Activated B cell treated with CpG ODN at 0.5 μM for 24 hours (primary cell): ENCODE measurements around the gene SLC26A3. TPM values are rescaled to one million over a fixed set of nuclear protein-coding genes. Genes with fewer than 3 reads are reported as not detected.

Experiments used
- ATAC-seq: fragments of 200-7000 bp; cut with Tn5 transposase; one replicate; pipeline ENCODE4 v1.10.0; 2021; ENCODE audit warnings: low read depth, mild to moderate bottlenecking, moderate library complexity
- CTCF ChIA-PET: fragments of 350-600 bp; sonication (Branson Sonifier 250); formaldehyde crosslinking; loops from one replicate; lab custom pipeline; 2021; ENCODE audit warnings: antibody characterized with exemption; lab: Charles Lee
- POLR2A ChIA-PET: fragments of 350-600 bp; sonication (Branson Sonifier 250); formaldehyde crosslinking; loops from one replicate; lab custom pipeline; 2021; ENCODE audit warnings: antibody characterized with exemption; lab: Charles Lee
- DNase-seq: peaks from one replicate; pipeline ENCODE4 v3.0.0; 2022
- H3K27ac Mint-ChIP-seq: one replicate; pipeline ENCODE4 v1.8.0; 2020; ENCODE audit warnings: mixed read lengths
- H3K27me3 Mint-ChIP-seq: one replicate; pipeline ENCODE4 v1.8.0; 2021; ENCODE audit warnings: mixed read lengths
- H3K36me3 Mint-ChIP-seq: one replicate; pipeline ENCODE4 v1.8.0; 2021; ENCODE audit warnings: low read depth, mixed read lengths
- H3K4me1 Mint-ChIP-seq: one replicate; pipeline ENCODE4 v1.8.0; 2021; ENCODE audit warnings: mixed read lengths
- H3K4me3 Mint-ChIP-seq: one replicate; pipeline ENCODE4 v1.8.0; 2020; ENCODE audit warnings: mild to moderate bottlenecking, mixed read lengths
- H3K9me3 Mint-ChIP-seq: one replicate; pipeline ENCODE4 v1.8.0; 2020; ENCODE audit warnings: mixed read lengths
- intact Hi-C: fragments of 100-400 bp; cut with micrococcal nuclease; formaldehyde crosslinking; loops from one replicate; pipeline ENCODE4 v1.15.1; 2024
- total RNA-seq: library from RNA; stranded (reverse); gene quantifications from 2 replicates; pipeline ENCODE4 v1.2.3, GENCODE V29; 2022
- TF ChIP-seq, protein P1 (sequence below): fragments of 200-600 bp; IDR thresholded peaks from one replicate; pipeline ENCODE4 v1.8.0; 2022; ENCODE audit warnings: antibody characterized with exemption, mild to moderate bottlenecking

Gene SLC26A3
- total RNA-seq, 1 donor from 2014 or later = not detected

DNA sequence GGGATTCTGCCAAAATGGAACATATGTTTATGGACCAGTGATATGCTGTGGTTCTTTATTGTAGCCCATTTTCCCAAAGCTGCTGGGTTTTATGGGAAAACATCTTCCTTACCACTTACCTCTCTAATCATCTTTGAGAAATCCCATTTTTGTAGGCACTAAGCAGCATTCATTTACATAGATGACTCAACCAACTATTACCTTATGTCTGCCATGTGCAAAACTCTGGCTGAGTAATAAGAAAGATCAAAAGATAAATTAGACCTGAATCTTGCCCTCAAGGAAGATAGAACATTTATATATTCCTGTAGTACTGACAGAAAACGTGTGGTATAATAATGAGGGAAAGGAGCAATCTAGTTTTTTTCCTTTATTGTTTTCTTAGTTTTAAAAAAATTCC lies 34.8 kb downstream of the SLC26A3 start:
- no peak overlapping the region for H3K27ac Mint-ChIP-seq
- no peaks in the 10 kb centered on the region for H3K9me3 Mint-ChIP-seq
- no peak for DNase-seq
- no peak for ATAC-seq
- H3K4me3 Mint-ChIP-seq = no peak overlapping the region
- ChIA-PET POLR2A (no interaction called here), CTCF (no interaction called here)
- no peaks in the 10 kb centered on the region for H3K4me1 Mint-ChIP-seq
- peaks cover 5% of the 10 kb centered on the region for H3K36me3 Mint-ChIP-seq
- TF ChIP-seq, protein P1, sequence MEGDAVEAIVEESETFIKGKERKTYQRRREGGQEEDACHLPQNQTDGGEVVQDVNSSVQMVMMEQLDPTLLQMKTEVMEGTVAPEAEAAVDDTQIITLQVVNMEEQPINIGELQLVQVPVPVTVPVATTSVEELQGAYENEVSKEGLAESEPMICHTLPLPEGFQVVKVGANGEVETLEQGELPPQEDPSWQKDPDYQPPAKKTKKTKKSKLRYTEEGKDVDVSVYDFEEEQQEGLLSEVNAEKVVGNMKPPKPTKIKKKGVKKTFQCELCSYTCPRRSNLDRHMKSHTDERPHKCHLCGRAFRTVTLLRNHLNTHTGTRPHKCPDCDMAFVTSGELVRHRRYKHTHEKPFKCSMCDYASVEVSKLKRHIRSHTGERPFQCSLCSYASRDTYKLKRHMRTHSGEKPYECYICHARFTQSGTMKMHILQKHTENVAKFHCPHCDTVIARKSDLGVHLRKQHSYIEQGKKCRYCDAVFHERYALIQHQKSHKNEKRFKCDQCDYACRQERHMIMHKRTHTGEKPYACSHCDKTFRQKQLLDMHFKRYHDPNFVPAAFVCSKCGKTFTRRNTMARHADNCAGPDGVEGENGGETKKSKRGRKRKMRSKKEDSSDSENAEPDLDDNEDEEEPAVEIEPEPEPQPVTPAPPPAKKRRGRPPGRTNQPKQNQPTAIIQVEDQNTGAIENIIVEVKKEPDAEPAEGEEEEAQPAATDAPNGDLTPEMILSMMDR = no peak
- intact Hi-C loops = no loop called here
- no peaks in the 10 kb centered on the region for H3K27me3 Mint-ChIP-seq

DNA sequence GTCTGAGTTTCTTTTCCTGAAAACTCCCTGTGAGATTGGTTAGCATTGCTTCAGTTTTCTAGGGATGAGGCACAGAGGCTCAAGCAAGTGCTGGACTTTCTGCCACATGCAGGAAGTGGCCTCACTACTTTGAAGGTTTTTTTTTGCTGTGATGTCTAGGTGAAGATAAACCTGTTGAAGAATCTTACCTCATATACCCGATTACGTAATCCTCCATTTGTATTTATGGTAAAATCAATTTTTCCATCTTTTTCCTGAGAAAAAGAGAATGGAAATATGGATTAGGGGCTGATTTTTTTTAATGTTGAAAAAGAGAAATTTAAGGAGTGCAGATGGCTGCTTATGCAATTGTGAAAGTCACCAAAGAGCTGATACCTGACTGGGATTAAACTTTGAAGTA lies 35.6 kb downstream of the SLC26A3 start:
- DNase-seq (no peak), ATAC-seq (no peak)
- H3K4me3 Mint-ChIP-seq = no peak overlapping the region
- ChIA-PET POLR2A (no interaction called here), CTCF (no interaction called here)
- H3K36me3 Mint-ChIP-seq = peaks cover 5% of the 10 kb centered on the region
- no peaks in the 10 kb centered on the region for H3K9me3 Mint-ChIP-seq
- intact Hi-C loops = no loop called here
- TF ChIP-seq, protein P1 = no peak
- H3K27me3 Mint-ChIP-seq = no peaks in the 10 kb centered on the region
- H3K27ac Mint-ChIP-seq = no peak overlapping the region
- no peaks in the 10 kb centered on the region for H3K4me1 Mint-ChIP-seq

DNA sequence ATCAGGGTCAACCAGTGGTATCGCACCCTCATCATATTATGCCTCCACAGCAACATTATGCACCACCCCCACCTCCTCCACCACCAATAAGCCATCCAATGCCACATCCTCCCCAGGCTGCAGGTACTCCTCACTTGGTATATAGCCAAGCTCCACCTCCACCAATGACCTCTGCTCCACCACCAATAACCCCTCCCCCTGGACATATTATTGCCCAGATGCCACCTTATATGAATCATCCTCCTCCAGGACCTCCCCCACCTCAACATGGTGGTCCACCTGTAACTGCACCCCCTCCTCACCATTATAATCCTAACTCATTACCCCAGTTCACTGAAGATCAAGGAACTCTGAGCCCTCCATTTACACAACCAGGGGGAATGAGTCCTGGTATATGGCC lies 44.4 kb downstream of the SLC26A3 start:
- POLR2A ChIA-PET = no interaction called here
- no peak overlapping the region for H3K27ac Mint-ChIP-seq
- peaks cover 61% of the 10 kb centered on the region for H3K36me3 Mint-ChIP-seq
- H3K4me3 Mint-ChIP-seq = no peak overlapping the region
- DNase-seq (no peak), ATAC-seq (no peak)
- TF ChIP-seq, protein P1 = no peak
- H3K4me1 Mint-ChIP-seq = no peaks in the 10 kb centered on the region
- no peaks in the 10 kb centered on the region for H3K27me3 Mint-ChIP-seq
- intact Hi-C loops = no loop called here
- CTCF ChIA-PET = no interaction called here
- no peaks in the 10 kb centered on the region for H3K9me3 Mint-ChIP-seq

DNA sequence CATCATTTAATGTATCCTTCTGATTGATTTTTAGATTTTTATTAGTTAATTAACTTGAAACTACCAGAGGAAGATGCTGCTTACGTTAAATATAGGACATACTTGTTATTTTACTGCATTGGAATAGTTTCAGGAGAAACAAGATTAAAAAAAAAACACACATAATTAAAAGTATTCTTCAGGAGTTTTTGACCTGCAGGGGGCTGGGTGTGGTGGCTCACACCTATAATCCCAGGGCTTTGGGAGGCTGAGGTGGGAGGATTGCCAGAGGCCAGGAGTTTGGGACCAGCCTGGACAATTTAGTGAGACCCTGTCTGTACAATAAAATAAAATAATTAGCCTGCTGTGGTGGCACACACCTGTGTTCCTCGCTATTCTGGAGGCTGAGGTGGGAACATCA lies 48.4 kb downstream of the SLC26A3 start:
- no peak overlapping the region for H3K4me3 Mint-ChIP-seq
- intact Hi-C loops = no loop called here
- TF ChIP-seq, protein P1 = no peak
- ATAC-seq = no peak
- H3K27me3 Mint-ChIP-seq = no peaks in the 10 kb centered on the region
- H3K4me1 Mint-ChIP-seq = peaks cover 2% of the 10 kb centered on the region
- DNase-seq = no peak
- peaks cover 78% of the 10 kb centered on the region for H3K36me3 Mint-ChIP-seq
- ChIA-PET CTCF (no interaction called here), POLR2A (no interaction called here)
- no peak overlapping the region for H3K27ac Mint-ChIP-seq
- H3K9me3 Mint-ChIP-seq = no peaks in the 10 kb centered on the region

DNA sequence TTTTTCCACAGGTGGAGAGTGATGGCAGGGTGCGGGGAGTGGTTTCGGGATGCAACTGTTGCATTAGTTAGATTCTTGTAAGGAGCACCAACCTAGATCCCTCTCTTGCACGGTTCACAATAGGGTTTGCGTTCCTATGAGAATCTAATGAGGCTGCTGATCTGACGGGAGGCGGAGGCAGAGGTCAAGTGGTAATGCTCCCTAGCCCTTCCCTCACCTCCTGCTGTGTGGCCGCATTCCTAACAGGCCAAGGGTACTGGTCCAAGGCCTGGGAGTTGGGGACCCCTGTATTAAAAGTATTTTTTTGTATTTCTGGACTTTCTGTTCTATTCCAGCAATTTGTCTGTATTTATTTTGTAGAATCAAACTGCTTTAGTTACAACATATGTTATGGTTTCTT lies 51.9 kb downstream of the SLC26A3 start:
- intact Hi-C loops = no loop called here
- POLR2A ChIA-PET = no interaction called here
- TF ChIP-seq, protein P1 = no peak
- CTCF ChIA-PET = no interaction called here
- H3K36me3 Mint-ChIP-seq = peaks cover 62% of the 10 kb centered on the region
- no peak for DNase-seq
- no peak overlapping the region for H3K4me3 Mint-ChIP-seq
- H3K27ac Mint-ChIP-seq = no peak overlapping the region
- H3K27me3 Mint-ChIP-seq = no peaks in the 10 kb centered on the region
- no peak for ATAC-seq
- H3K9me3 Mint-ChIP-seq = no peaks in the 10 kb centered on the region
- peaks cover 25% of the 10 kb centered on the region for H3K4me1 Mint-ChIP-seq
